ENCODE results near the gene SOX12. TPM values are rescaled to one million over a fixed set of nuclear protein-coding genes. Genes with fewer than 3 reads are reported as not detected.

The SOX12 gene
- total and polyA plus RNA-seq, 12 donors: 4.5 to 16.5 (median 9.7) TPM

GRCh38 chr20:378961-379336 is 53.6 kb downstream of the SOX12 start:
- WGBS, 2 donors: 86 to 89% methylated on average over 5 of the region's 5 CpGs
- H3K27me3 ChIP-seq: peaks cover 0 to 5% (median 0%) of the 10 kb centered on the region in 7 donors

More at GRCh38 chr20:378961-379336, 53.6 kb downstream of the SOX12 start:
- Histone ChIP-seq H3K4me3 (no peak overlapping the region), H3K36me3 (no peaks in the 10 kb centered on the region), H3K9me3 (no peaks in the 10 kb centered on the region), H3K4me1 (peaks cover 0 to 19% (median 6%) of the 10 kb centered on the region in 9 donors), H3K27ac (no peak overlapping the region)
- intact Hi-C loops (cut with DNase I): no loop called here
- TF ChIP-seq, protein P1, sequence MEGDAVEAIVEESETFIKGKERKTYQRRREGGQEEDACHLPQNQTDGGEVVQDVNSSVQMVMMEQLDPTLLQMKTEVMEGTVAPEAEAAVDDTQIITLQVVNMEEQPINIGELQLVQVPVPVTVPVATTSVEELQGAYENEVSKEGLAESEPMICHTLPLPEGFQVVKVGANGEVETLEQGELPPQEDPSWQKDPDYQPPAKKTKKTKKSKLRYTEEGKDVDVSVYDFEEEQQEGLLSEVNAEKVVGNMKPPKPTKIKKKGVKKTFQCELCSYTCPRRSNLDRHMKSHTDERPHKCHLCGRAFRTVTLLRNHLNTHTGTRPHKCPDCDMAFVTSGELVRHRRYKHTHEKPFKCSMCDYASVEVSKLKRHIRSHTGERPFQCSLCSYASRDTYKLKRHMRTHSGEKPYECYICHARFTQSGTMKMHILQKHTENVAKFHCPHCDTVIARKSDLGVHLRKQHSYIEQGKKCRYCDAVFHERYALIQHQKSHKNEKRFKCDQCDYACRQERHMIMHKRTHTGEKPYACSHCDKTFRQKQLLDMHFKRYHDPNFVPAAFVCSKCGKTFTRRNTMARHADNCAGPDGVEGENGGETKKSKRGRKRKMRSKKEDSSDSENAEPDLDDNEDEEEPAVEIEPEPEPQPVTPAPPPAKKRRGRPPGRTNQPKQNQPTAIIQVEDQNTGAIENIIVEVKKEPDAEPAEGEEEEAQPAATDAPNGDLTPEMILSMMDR (IDR thresholded peaks at IDR 0.05): no peak
- DNase-seq (no peak), ATAC-seq (no peak)

Other genes with a start within 250 kb of the SOX12 start
- gene DEFB125, start 237.9 kb upstream of the SOX12 start, total RNA-seq: not detected
- not detected for gene DEFB125, start 237.9 kb upstream of the SOX12 start, polyA plus RNA-seq
- gene DEFB126, start 183.0 kb upstream of the SOX12 start, total RNA-seq: not detected
- not detected for gene DEFB126, start 183.0 kb upstream of the SOX12 start, polyA plus RNA-seq
- gene DEFB127, start 168.1 kb upstream of the SOX12 start, total RNA-seq: not detected
- gene DEFB127, start 168.1 kb upstream of the SOX12 start, polyA plus RNA-seq: not detected
- gene DEFB128, start 135.8 kb upstream of the SOX12 start, total RNA-seq: not detected
- gene DEFB128, start 135.8 kb upstream of the SOX12 start, polyA plus RNA-seq: not detected
- not detected for gene DEFB129, start 98.3 kb upstream of the SOX12 start, total RNA-seq
- not detected for gene DEFB129, start 98.3 kb upstream of the SOX12 start, polyA plus RNA-seq
- under 1 TPM in 2 of 10 donors, not detected in 8; 0.12 to 0.30 TPM for gene DEFB132, start 67.8 kb upstream of the SOX12 start, total RNA-seq
- not detected for gene DEFB132, start 67.8 kb upstream of the SOX12 start, polyA plus RNA-seq
- gene C20orf96, start 34.8 kb upstream of the SOX12 start, total RNA-seq: 1 to 10 TPM; 3.1 to 5.5 (median 4.5) TPM
- gene C20orf96, start 34.8 kb upstream of the SOX12 start, polyA plus RNA-seq: 1 to 10 TPM; 3.5 to 4.1 TPM
- 10 to 100 TPM in 7 of 10 donors, 1 to 10 TPM in 3; 8.2 to 12.8 (median 10.7) TPM for gene ZCCHC3, start 28.0 kb upstream of the SOX12 start, total RNA-seq
- gene ZCCHC3, start 28.0 kb upstream of the SOX12 start, polyA plus RNA-seq: 10 to 100 TPM in 1 of 2 donors, 1 to 10 TPM in 1; 7.7 to 10.8 TPM
- gene NRSN2, start 21.6 kb downstream of the SOX12 start, total RNA-seq: 10 to 100 TPM; 12.1 to 32.3 (median 19.1) TPM
- gene NRSN2, start 21.6 kb downstream of the SOX12 start, polyA plus RNA-seq: 10 to 100 TPM; 31.1 to 53.9 TPM
- gene TRIB3, start 55.2 kb downstream of the SOX12 start, total RNA-seq: 1 to 10 TPM in 7 of 10 donors, under 1 TPM in 3; 0.33 to 4.3 (median 1.1) TPM
- 10 to 100 TPM in 1 of 2 donors, 1 to 10 TPM in 1; 1.4 to 10.6 TPM for gene TRIB3, start 55.2 kb downstream of the SOX12 start, polyA plus RNA-seq
- gene RBCK1, start 82.7 kb downstream of the SOX12 start, total RNA-seq: 10 to 100 TPM; 32.0 to 74.2 (median 41.4) TPM
- gene RBCK1, start 82.7 kb downstream of the SOX12 start, polyA plus RNA-seq: 10 to 100 TPM; 57.9 to 86.8 TPM
- 10 to 100 TPM; 20.3 to 28.2 (median 23.5) TPM for gene TBC1D20, start 137.0 kb downstream of the SOX12 start, total RNA-seq
- gene TBC1D20, start 137.0 kb downstream of the SOX12 start, polyA plus RNA-seq: 10 to 100 TPM; 12.9 to 16.7 TPM
- gene CSNK2A1, start 218.2 kb downstream of the SOX12 start, total RNA-seq: 100 to 1,000 TPM; 111 to 137 (median 129) TPM
- 10 to 100 TPM; 21.4 to 38.2 TPM for gene CSNK2A1, start 218.2 kb downstream of the SOX12 start, polyA plus RNA-seq